ENCODE results near the gene URM1.

URM1 gene

GRCh38 chr9:128370752-128371629 is at the start of gene URM1:
Gene URM1 (plus strand): TSS chr9:128371374. CDS start chr9:128371381, 7 bp downstream.
- TF ChIP-seq MYC (IDR thresholded peaks at IDR 0.05; ENCODE audit: low read depth, low read length), result peak; percentile 55
- no peak for TF ChIP-seq CTCF (IDR thresholded peaks at IDR 0.05; ENCODE audit: low read depth, low read length)
- TF ChIP-seq POLR2A (IDR thresholded peaks at IDR 0.05; ENCODE audit: extremely low read depth, insufficient read length), result peak; percentile 60
- peak; percentile 55; the same call in 1 of the 2 replicates for TF ChIP-seq MAX (IDR thresholded peaks at IDR 0.05; ENCODE audit: low read depth, low read length)
- peak; percentile 97 for DNase-seq (ENCODE audit: low read depth)
- H3K4me3 ChIP-seq (ENCODE audit: low read depth, low read length), result peak within 1 kb of the TSS; percentile 100

- no peak for DNase-seq (ENCODE audit: low read depth)
- no peak for TF ChIP-seq POLR2A (IDR thresholded peaks at IDR 0.05; ENCODE audit: extremely low read depth, insufficient read length)
- no peak for TF ChIP-seq CTCF (IDR thresholded peaks at IDR 0.05; ENCODE audit: low read depth, low read length)
- no peak for TF ChIP-seq MYC (IDR thresholded peaks at IDR 0.05; ENCODE audit: low read depth, low read length)
- no peak for TF ChIP-seq MAX (IDR thresholded peaks at IDR 0.05; ENCODE audit: low read depth, low read length)
- H3K4me3 ChIP-seq (ENCODE audit: low read depth, low read length), result peak overlapping the region; percentile 89
Measured at GRCh38 chr9:128321879-128322403, 49.2 kb upstream of the URM1 start.

GRCh38 chr9:128322404-128323211 is 48.6 kb upstream of the URM1 start, which contains the start of the genes COQ4 and TRUB2:
Gene COQ4 (plus strand): TSS chr9:128322839. CDS start chr9:128322859, 20 bp downstream.
Gene TRUB2 (minus strand): TSS chr9:128322447. CDS start chr9:128322408, 39 bp downstream.
- TF ChIP-seq MYC (IDR thresholded peaks at IDR 0.05; ENCODE audit: low read depth, low read length) (peak; percentile 98), CTCF (IDR thresholded peaks at IDR 0.05; ENCODE audit: low read depth, low read length) (no peak), MAX (IDR thresholded peaks at IDR 0.05; ENCODE audit: low read depth, low read length) (peak; percentile 95), POLR2A (IDR thresholded peaks at IDR 0.05; ENCODE audit: extremely low read depth, insufficient read length) (peak; percentile 84)
- H3K4me3 ChIP-seq (ENCODE audit: low read depth, low read length), result peak within 1 kb of the TSS; percentile 89
- peak; percentile 96 for DNase-seq (ENCODE audit: low read depth)

GRCh38 chr9:128323212-128323730 is 47.9 kb upstream of the URM1 start:
- H3K4me3 ChIP-seq (ENCODE audit: low read depth, low read length), result peak overlapping the region; percentile 89
- DNase-seq (ENCODE audit: low read depth), result no peak
- no peak for TF ChIP-seq MAX (IDR thresholded peaks at IDR 0.05; ENCODE audit: low read depth, low read length)
- no peak for TF ChIP-seq CTCF (IDR thresholded peaks at IDR 0.05; ENCODE audit: low read depth, low read length)
- TF ChIP-seq MYC (IDR thresholded peaks at IDR 0.05; ENCODE audit: low read depth, low read length), result no peak
- no peak for TF ChIP-seq POLR2A (IDR thresholded peaks at IDR 0.05; ENCODE audit: extremely low read depth, insufficient read length)

GRCh38 chr9:128323791-128324190 is 47.4 kb upstream of the URM1 start:
- TF ChIP-seq MAX (IDR thresholded peaks at IDR 0.05; ENCODE audit: low read depth, low read length), result no peak
- TF ChIP-seq CTCF (IDR thresholded peaks at IDR 0.05; ENCODE audit: low read depth, low read length), result no peak
- TF ChIP-seq MYC (IDR thresholded peaks at IDR 0.05; ENCODE audit: low read depth, low read length), result no peak
- no peak for TF ChIP-seq POLR2A (IDR thresholded peaks at IDR 0.05; ENCODE audit: extremely low read depth, insufficient read length)
- peak; percentile 40 for DNase-seq (ENCODE audit: low read depth)
- H3K4me3 ChIP-seq (ENCODE audit: low read depth, low read length), result peak overlapping the region; percentile 89
